NCI-H1436 (cell line): ENCODE measurements around the gene SRGAP3.

ENCODE experiments used
- DNase-seq: peaks from one replicate; lab custom pipeline; 2025; lab: John Stamatoyannopoulos, UW

Gene SRGAP3

DNA sequence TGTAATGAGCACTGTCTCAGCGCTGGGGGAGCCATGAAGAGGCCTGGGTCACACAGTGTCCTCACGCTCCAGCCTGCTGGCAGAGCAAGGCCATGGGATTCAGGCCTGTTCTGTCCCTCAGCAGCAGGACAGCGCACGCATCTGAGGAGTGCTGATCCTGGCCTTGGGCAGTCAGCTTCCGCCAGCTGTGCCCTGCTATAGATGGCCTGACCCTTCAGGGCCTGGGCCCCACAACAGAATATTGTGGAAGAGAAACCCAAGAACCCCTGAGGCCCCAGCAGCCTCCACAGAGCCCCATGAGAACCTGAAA is 78.6 kb downstream of the SRGAP3 start:
- no peak for DNase-seq

DNA sequence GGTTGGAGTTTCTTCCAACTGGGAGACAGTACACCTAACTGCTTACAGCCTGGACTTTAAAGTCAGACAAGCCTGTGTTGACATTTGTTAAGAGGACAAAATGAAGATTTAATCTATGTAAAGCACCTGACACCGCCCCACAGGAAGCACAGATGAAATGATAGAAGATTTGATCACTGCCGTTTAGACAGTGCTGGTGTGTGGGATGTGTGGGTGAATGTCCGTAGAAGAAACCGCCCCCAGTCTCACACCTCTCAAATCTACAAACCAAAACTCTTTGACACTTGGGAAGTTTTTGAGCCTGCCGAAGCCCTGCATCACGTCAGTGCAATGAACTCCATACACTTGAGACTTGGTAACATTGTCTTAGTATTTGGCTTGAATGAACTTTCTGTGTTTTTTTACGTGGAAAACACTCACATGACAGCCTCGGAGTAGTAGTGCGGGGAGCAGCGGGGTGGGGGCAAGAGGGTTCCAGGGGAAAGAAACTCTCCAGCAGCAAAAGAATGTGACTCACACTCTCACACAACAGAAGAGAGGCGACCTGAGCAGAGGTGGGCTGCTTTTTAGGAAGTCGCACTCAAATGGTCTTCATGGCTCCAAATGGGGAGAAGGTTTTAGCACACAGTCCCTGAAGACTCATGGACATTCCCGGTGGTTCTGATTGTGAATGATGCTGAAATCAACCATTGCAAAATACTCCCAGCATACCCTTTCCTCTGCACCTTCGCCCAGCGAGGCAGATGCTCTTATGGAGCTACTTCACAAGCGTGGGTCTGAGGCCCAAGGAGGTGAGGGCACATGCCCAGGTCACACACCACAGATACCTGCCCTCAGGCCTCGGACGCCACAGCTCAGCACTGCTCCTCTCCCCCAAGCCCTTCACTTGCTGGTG is 79.2 kb downstream of the SRGAP3 start:
- no peak for DNase-seq

DNA sequence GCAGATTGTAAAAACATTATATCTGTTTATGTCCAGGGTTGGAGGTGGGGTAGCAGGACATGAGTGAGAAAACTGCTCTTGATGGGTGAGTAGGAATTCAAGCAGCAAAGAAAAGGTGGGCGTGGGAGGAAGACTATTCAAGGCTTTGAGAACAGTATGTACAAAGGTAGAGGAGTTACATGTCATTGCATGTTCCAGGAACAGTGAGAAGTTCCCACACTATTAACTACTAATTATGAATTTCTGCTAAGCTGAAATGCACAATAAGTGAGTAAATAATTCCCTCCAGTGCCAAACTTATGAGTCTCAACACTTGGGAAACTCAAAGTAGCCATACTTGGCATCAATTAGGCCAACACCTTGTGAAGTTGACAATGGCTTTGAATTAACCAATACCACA is 80.1 kb downstream of the SRGAP3 start:
- DNase-seq: no peak

GRCh38 chr3:9168241-9168741 is 81.2 kb downstream of the SRGAP3 start:
- no peak for DNase-seq

- DNase-seq: no peak
Observed at GRCh38 chr3:9167222-9167621, 82.2 kb downstream of the SRGAP3 start.

DNA sequence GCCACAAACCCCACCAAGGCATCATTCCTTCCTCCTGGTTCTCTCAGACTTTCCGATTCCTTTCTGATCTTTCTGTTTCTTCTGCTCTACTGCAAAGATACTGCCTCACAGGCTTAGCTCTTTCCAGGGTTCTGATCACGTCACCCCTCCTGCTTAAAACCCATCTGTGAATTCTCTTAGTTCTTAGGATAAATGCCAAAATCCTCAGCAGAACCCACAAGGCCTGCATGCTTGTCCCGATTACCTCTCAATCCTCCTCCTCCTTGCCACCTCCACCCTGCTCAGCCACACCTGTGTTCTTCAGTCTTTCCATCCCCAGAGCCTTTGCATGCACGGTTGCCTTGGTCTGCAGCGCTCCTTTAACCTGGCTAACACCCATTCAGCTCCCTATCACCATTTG is 84.0 kb downstream of the SRGAP3 start:
- no peak for DNase-seq

DNA sequence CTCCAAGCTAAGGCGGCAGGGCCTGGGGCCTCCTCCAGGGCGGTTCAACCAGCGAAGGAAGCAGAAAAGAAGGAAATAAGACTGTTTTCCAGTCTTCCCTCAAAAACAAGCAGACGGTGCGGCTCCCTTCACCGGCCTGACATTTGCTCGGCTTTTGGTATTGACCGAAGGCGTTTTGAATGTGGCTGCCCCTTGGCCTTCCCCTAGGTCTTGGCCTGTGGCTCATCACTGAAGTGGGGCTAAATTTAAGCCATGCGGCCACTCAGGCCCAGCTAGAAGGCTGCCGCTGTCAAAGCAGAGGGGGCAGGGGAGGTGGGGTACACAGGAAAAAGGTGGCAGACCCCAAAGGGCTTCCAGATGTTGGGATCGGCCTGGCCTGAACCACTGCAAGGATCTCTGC is 86.2 kb downstream of the SRGAP3 start:
- DNase-seq: no peak

GRCh38 chr3:9161811-9162210 is 87.6 kb downstream of the SRGAP3 start:
- no peak for DNase-seq

DNA sequence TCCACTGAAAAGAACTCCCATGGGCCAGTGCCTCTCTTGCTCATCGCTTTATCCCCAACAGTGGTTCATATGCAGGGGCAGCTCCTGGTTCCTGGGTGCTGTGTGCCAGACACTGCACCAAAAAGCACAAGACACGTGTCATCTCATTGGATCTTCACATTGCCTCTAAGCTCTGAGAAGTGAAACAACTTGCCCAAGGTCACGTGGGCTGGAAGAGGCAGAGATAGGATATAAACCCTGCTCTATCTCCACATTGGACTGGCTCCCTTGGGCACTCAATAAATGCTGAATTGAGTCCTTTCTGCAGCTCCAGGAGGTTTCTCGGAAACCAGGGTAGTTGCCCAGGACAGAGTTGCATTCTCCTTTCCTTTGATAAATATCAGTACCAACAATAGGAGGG is 88.1 kb downstream of the SRGAP3 start:
- DNase-seq: no peak

DNA sequence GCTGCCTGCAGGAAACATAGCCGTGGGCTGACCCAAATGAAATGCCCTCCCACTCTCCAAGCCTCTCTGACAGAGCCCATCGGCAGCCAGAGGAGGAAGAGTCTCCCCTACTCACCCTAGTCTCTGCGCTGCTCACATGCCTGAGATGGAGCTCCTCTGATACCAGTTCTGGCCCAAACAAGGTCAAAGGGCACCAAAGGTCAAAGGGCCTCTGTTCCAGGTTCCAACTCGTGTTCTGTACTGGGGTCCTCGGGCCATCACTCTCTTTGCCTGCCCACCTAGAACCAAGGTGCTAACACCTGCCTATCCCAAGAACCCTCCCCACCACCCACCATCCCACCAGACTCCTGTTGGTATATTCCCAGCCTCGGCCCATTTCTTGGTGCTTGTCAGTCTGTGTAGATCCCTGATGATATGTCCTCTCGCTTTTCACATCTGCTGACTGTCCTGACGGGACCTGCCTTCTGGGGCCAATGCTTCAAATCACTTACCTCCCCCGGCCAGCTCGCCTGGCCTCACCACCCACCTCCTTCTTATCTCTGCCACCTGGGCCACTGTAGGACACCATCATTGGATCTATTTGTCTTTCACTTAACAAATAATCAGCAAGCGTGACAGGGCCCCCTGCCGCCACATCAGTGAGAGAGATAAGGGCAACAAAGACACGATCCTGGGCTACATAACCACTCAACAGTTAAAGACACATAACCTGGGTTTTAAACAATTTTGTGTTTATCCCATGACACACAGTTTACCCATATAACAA is 90.4 kb downstream of the SRGAP3 start:
- DNase-seq: no peak

DNA sequence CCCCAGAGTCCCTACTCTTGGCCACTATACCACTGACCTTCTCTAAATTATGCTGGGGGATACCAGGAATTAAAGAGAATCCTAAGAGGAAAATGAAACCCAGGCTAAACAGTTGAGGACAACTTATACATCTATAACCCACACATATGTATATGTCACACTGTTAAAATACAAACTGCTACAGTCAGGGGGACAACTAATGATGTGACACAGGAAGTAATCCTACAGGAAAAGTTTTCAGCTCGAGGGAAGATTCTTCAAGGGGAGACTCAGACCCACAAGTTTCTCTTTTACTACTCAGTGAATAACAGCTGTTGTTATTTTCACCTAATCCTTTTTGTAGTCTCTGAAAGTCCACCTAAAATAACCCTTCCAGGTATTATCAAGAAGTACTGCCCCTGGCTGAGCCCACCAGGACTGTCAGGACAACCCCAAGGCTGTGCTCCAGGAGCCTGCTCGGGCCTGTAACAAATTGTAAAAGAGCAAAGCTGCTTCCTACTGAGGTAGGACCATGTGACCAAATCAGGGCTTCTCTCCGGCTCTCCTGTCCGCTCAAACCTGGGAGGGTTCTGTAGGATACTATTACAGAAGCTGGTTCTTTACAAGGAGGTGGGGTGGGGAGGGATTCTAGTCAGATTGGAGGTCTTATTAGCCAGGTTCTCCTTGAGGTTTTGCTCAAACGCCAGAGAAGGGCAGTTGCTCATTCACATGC is 91.6 kb downstream of the SRGAP3 start:
- no peak for DNase-seq

- no peak for DNase-seq
Observed at GRCh38 chr3:9156604-9157003, 92.8 kb downstream of the SRGAP3 start.

- DNase-seq: no peak
Observed at GRCh38 chr3:9155028-9155427, 94.4 kb downstream of the SRGAP3 start.

- no peak for DNase-seq
Observed at GRCh38 chr3:9153904-9154619, 95.4 kb downstream of the SRGAP3 start.

DNA sequence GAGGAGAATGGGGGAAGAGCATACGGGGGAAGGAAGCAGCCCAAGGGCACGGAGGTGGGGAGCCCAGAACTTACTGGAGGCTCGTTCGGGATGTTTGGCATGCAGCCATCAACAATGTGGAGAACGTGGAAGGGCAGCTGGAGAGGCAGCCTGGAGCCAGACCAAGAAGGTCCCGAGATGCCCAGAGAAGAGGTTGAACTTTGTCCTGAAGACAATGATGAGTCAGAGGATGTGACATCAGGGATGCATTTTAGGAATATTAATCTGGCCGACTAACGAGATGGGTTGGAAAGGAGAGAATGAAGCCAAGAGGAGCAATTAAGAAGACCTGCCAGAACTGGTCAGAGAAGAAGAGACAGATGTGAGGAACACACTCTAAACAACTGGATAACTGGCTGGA is 98.2 kb downstream of the SRGAP3 start:
- DNase-seq: no peak

GRCh38 chr3:9149566-9149965 is 99.9 kb downstream of the SRGAP3 start:
- no peak for DNase-seq

GRCh38 chr3:9147896-9148266 is 101.6 kb downstream of the SRGAP3 start:
- no peak for DNase-seq

DNA sequence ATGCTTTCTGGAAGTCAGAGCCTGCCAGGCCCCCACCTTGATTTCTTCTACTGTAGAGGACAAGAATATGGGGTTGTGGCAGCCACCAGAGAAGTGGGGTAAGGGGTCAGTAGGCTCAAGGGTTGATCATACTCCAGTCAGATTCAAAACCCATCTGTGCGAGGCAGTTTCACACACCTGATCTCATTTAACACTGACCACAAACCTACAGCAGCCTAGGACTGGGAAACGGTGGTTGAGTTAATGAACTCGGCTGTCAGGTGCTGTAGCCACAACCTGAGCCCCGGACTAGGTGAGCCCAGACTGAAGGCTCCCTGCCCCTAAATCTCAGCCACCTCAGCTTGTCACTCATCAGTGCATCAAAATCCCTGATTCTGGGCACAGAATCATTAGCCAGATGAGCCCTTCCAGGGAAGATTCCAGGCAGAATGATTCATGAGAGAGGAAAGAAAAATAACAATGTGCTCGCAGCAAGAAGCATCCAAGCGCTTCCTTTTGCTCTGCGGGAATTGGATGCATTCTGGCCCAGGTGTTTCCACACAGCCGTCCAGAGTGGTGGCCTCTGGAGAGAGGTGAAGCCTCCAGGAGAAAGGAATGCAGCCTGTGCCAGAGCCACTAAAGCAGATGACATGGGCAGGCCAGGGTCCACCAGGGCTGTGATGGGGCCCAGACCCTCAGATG is 102.1 kb downstream of the SRGAP3 start:
- no peak for DNase-seq

DNA sequence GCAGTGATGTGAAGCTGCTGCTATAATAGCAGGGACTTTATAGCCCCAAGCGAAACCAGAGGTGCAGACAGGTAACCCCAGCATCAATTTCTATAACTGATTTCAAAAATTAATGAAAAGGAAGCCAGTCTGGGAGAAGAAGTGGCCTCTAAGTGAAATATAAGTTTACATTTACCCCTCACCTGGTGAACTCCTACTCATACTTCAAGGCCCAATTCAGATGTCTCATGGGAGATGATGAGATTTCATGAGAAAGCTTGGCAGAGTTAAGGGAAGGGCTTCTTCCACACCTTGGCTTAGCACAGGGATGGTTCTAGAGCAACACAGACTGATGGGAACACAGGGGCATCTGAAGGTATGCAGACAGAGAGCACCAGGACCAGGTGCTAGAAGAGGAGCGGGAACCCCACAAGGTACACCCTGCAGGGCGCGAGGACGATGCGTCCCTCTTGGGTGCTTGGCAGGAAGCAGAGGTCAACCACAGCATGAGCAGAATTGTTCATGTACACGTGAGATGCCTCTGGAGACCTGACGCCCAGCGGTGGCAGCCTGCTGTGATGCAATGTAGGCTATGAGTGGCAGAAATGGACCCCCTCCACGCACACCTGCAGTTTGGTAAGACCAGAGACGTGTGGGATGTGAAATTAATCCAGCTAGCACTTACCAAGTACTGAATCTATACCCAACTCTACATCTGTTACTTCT is 102.9 kb downstream of the SRGAP3 start:
- no peak for DNase-seq

GRCh38 chr3:9143184-9143583 is 106.3 kb downstream of the SRGAP3 start:
- DNase-seq: no peak

DNA sequence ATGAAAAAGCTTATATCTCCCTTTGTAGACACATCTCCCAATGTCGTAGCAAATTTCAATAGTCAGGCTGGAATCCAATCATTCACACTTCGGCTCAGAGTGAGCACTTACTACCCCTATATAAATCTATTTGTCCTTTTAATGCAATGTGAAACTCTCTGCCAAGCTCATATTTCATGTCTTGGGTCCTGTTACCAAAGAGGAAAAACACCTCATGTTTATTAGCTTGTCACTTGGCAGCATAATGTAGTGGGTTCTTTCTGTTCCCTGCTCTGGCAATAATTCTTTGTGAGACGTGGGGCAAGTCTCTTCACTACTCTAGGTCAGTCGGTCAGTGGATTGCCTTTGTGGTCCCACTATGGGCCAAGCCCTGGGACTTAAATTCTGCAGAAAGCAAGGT is 107.1 kb downstream of the SRGAP3 start:
- no peak for DNase-seq
